OCI-LY1 (cell line): Measurements from ENCODE around the gene UBE2L6.

Source experiments
- H2AFZ ChIP-seq: fragments of 200-600 bp; sonication (generic), shearing (Covaris generic); 2 replicates; pipeline ENCODE4 v1.6.0; 2014; ENCODE audit warnings: antibody characterized with exemption, mild to moderate bottlenecking, low read length
- H3F3A ChIP-seq: fragments of 200-600 bp; sonication (generic), shearing (Covaris generic); 2 replicates; pipeline ENCODE4 v1.6.0; 2014; ENCODE audit warnings: mild to moderate bottlenecking, antibody characterized with exemption, low read length, moderate library complexity; ENCODE audit not compliant: insufficient read depth
- H3K27ac ChIP-seq: fragments of 200-600 bp; sonication (generic); 2 replicates; pipeline ENCODE4 v1.5.1; 2014; ENCODE audit warnings: low read length, mixed run types, mild to moderate bottlenecking, low read depth; ENCODE audit not compliant: poor library complexity, severe bottlenecking
- H3K27me3 ChIP-seq: fragments of 200-600 bp; sonication (generic); 2 replicates; pipeline ENCODE4 v1.6.0; 2014; ENCODE audit warnings: antibody characterized with exemption, mild to moderate bottlenecking, low read length, moderate library complexity; ENCODE audit not compliant: insufficient read depth
- H3K36me3 ChIP-seq: fragments of 200-600 bp; sonication (generic); 2 replicates; pipeline ENCODE4 v1.6.1; 2014; ENCODE audit warnings: mild to moderate bottlenecking, antibody characterized with exemption, low read length, moderate library complexity, mixed read lengths; ENCODE audit not compliant: insufficient read depth
- H3K4me1 ChIP-seq: fragments of 200-600 bp; sonication (generic); 2 replicates; pipeline ENCODE4 v1.5.1; 2014; ENCODE audit warnings: mild to moderate bottlenecking, low read length, moderate library complexity; ENCODE audit not compliant: insufficient read depth, severe bottlenecking
- H3K4me2 ChIP-seq: fragments of 200-600 bp; sonication (generic), shearing (Covaris generic); 2 replicates; pipeline ENCODE4 v1.6.1; 2014; ENCODE audit warnings: low read length
- H3K4me3 ChIP-seq: fragments of 200-600 bp; sonication (generic); 2 replicates; pipeline ENCODE4 v1.5.1; 2014; ENCODE audit warnings: low read length, low read depth, mild to moderate bottlenecking, mixed read lengths; ENCODE audit not compliant: poor library complexity, severe bottlenecking
- H3K79me2 ChIP-seq: fragments of 200-600 bp; shearing (Covaris generic); 2 replicates; pipeline ENCODE4 v1.6.1; 2016; ENCODE audit warnings: mixed run types, low read length, mixed read lengths; ENCODE audit not compliant: insufficient read depth
- H3K9ac ChIP-seq: fragments of 200-600 bp; sonication (generic), shearing (Covaris generic); 2 replicates; pipeline ENCODE4 v1.6.1; 2014; ENCODE audit warnings: mild to moderate bottlenecking, low read length, mixed read lengths
- H3K9me2 ChIP-seq: fragments of 200-600 bp; sonication (generic), shearing (Covaris generic); 2 replicates; pipeline ENCODE4 v1.6.1; 2014; ENCODE audit warnings: low read depth, mild to moderate bottlenecking, low read length, mixed read lengths
- H3K9me3 ChIP-seq: fragments of 200-600 bp; shearing (Covaris generic); 2 replicates; pipeline ENCODE4 v1.6.1; 2014; ENCODE audit warnings: low read length, mixed read lengths
- H4K20me1 ChIP-seq: fragments of 200-600 bp; sonication (generic), shearing (Covaris generic); 2 replicates; pipeline ENCODE4 v1.6.0; 2016; ENCODE audit warnings: mild to moderate bottlenecking, low read length; ENCODE audit not compliant: insufficient read depth
- CTCF ChIP-seq: fragments of 200-600 bp; sonication (generic), shearing (Covaris generic); IDR thresholded peaks from 2 replicates; pipeline ENCODE4 v1.5.1; 2017; ENCODE audit warnings: mild to moderate bottlenecking, antibody characterized with exemption, low read length, moderate library complexity, mixed read lengths
- EZH2 ChIP-seq: fragments of 200-600 bp; sonication (generic), shearing (Covaris generic); IDR thresholded peaks from 2 replicates; pipeline ENCODE4 v1.8.0; 2017; ENCODE audit warnings: borderline replicate concordance, mixed run types, mild to moderate bottlenecking, antibody characterized with exemption, low read length, moderate library complexity, mixed read lengths

The UBE2L6 gene

GRCh38 chr11:57571606-57572005, 4.1 kb upstream of the UBE2L6 start:
- H3K9ac ChIP-seq = no peak overlapping the region
- no peak overlapping the region for H3K27ac ChIP-seq
- no peaks in the 10 kb centered on the region for H3F3A ChIP-seq
- no peak overlapping the region for H3K4me3 ChIP-seq
- H3K4me2 ChIP-seq = no peak overlapping the region
- H3K9me2 ChIP-seq = no peaks in the 10 kb centered on the region
- H3K27me3 ChIP-seq = no peaks in the 10 kb centered on the region
- TF ChIP-seq EZH2 = no peak
- TF ChIP-seq CTCF = no peak
- H3K4me1 ChIP-seq = peaks cover 6% of the 10 kb centered on the region
- H4K20me1 ChIP-seq = no peaks in the 10 kb centered on the region
- no peaks in the 10 kb centered on the region for H3K36me3 ChIP-seq
- H3K9me3 ChIP-seq = no peaks in the 10 kb centered on the region
- no peaks in the 10 kb centered on the region for H3K79me2 ChIP-seq
- no peak overlapping the region for H2AFZ ChIP-seq

- Histone ChIP-seq H3K9me2 (no peaks in the 10 kb centered on the region), H3K27me3 (no peaks in the 10 kb centered on the region), H4K20me1 (no peaks in the 10 kb centered on the region), H3K79me2 (no peaks in the 10 kb centered on the region), H3F3A (no peaks in the 10 kb centered on the region), H3K4me3 (peak overlapping the region; percentile 99), H3K9me3 (no peaks in the 10 kb centered on the region), H3K9ac (peak overlapping the region; percentile 96), H3K4me2 (peak overlapping the region; percentile 96), H3K36me3 (no peaks in the 10 kb centered on the region), H3K4me1 (peaks cover 16% of the 10 kb centered on the region), H2AFZ (no peak overlapping the region), H3K27ac (no peak overlapping the region)
- TF ChIP-seq CTCF (peak; percentile 94; the same call in 1 of the 2 replicates), EZH2 (no peak)
Measured at GRCh38 chr11:57568330-57568766, 876 bp upstream of the UBE2L6 start.

- Histone ChIP-seq H4K20me1 (no peaks in the 10 kb centered on the region), H3K27ac (peak overlapping the region; percentile 9), H3K9ac (peak overlapping the region; percentile 96), H3F3A (no peaks in the 10 kb centered on the region), H3K79me2 (no peaks in the 10 kb centered on the region), H3K36me3 (no peaks in the 10 kb centered on the region), H3K27me3 (no peaks in the 10 kb centered on the region), H3K4me1 (peaks cover 16% of the 10 kb centered on the region), H2AFZ (peak overlapping the region; percentile 84), H3K9me2 (no peaks in the 10 kb centered on the region), H3K9me3 (no peaks in the 10 kb centered on the region), H3K4me3 (peak overlapping the region; percentile 99), H3K4me2 (peak overlapping the region; percentile 96)
- TF ChIP-seq CTCF (no peak), EZH2 (no peak)
Measured at GRCh38 chr11:57566905-57567514, 462 bp downstream of the UBE2L6 start.
